ENCODE results near the gene ISCA2.
A peak's percentile ranks its signal among the peaks of the same experiment; 100 is the strongest.
"Not testable (repeated sequence)": the region's sequence is repeated elsewhere in the genome, so short reads cannot be mapped to it uniquely, and the experiment has no call there.

The ISCA2 gene

DNA sequence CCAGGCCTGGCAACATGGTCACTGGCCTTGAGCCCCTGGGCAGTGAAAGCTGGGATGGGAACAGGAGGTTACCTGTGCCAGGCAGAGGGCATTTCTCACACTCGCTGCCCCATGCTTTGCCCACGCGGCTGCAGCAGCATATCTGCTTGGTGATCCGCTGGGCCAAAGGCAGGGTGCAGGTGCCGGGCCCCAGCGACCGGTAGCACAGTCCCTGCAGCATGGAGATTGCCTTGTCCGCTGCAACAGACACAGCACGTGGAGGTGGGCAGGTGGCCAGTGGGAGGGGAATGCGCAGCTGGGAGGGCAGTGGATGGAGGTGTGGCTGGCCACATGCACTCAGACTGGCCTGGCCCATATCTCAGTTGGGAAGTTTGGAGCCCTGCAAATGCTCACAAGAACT, 35.3 kb downstream of the ISCA2 start:
- DNase-seq (ENCODE audit: low read depth): no peak

DNA sequence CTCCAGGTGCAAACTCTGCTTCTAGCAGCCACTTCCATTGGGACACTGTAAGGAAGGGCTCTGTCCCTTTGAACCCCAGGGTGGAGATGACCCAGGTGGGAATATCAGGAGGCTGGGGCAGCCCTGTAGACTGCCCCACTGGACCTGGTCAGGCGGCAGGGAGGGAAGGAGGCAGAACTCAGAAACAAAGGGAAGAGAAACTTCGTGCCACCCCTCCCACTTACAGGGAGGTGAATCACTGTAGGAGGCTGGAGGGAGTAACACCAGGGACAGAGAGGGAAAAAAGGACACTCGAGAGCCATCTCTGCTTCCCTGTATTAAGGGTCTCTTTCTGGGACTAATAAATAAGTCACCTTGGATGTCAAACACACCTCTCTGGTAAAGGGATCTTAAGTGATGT, 37.4 kb downstream of the ISCA2 start:
- DNase-seq (ENCODE audit: low read depth): no peak

- DNase-seq (ENCODE audit: low read depth): peak; percentile 56
These were observed 37.9 kb downstream of the ISCA2 start for GRCh38 chr14:74531467-74531866.

DNA sequence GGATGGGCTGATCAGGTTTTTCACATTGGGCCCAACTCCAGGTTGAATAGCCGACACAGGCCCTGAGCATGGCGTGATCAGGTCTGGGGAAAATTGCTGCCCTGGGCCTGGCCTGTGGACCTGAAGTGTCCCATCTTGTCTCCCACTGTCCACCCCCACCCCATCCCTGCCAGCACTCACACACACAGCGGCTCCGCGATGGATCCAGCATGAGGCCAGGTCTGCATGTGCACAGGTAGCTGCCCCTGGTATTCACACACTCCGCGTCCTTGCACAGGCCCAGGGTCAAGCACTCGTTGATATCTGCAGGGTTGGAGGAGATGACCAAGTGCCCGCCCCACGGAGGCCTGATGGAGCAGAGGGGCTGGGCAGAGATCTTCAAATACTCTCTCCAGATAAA, 38.7 kb downstream of the ISCA2 start:
- no peak for DNase-seq (ENCODE audit: low read depth)

GRCh38 chr14:74533576-74533975, 40.0 kb downstream of the ISCA2 start:
- no peak for DNase-seq (ENCODE audit: low read depth)

DNA sequence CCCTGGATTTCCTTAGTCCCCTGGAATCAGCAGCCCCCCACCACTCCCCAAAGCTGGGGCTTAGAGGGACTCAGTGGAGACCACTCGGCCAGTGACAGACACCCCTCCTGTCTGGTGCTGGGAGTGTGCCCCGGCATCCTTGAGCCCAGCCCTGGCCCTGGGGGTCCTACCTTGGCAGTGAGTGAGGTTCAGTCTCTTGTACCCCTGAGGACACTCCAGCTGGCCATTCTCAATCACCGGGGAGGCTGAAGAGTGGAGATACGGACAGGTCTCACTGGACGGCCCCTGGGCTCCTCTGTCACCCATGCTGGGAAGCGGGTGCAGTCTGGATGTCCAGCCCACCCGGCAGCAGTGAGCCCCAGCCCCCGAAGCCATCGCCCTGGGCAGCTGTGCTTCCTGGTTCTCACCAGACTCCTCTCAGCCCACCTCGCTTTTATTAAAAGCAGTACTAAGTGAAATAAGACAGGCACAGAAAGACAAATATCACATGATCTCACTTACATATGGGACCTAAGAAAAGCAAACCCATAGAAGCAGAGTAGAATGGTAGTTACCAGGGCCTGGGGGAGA, 42.3 kb downstream of the ISCA2 start:
- DNase-seq (ENCODE audit: low read depth): no peak

GRCh38 chr14:74536336-74536735, 42.8 kb downstream of the ISCA2 start:
- DNase-seq (ENCODE audit: low read depth): not testable (repeated sequence)

DNA sequence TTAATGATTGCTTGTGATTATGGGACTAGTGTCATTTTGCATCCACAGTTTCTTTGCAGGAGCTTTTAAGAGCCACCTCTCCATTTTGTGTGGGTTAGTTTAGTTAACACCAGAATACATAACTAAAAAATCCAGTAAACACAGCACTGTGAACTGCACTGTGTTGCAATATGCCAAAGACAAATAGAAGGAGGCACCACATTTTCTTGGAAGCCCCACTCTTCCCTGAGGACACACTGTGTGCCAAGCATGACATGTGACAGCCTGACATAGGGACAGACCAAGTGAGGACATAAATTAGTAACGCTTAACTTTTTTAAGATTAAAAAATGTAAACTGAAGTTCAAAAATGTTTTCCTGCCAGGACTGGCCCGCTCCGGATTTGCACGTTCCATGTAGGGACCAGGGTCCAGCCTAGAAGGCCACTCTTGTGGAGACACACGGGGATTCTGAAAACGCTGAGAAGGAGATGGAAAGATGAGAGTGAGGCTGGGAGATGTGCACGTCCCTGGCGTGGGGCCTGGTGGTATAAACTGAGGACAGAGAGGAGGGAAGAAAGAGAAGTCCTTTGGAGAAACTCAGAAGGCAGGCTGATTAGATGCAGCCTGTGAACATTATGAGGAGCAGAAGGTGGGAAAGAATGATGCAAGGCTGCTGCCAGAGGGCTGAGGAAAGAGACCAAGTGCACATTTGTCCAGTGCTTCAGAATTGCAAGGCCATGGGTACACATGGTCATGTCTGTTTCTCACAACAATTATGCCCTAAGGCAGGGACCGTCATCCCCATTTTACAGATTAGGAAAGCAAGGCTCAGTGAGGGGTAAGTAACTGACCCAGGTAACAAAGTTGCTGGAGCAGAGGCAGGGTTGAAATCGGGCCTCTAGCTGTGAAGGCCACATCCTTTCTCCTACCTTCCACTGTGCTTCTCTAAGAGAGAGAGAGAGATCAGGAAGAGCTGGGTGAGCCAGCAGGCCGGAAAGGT, 45.1 kb downstream of the ISCA2 start:
- no peak for DNase-seq (ENCODE audit: low read depth)

GRCh38 chr14:74539503-74539902, 45.9 kb downstream of the ISCA2 start:
- no peak for DNase-seq (ENCODE audit: low read depth)

DNA sequence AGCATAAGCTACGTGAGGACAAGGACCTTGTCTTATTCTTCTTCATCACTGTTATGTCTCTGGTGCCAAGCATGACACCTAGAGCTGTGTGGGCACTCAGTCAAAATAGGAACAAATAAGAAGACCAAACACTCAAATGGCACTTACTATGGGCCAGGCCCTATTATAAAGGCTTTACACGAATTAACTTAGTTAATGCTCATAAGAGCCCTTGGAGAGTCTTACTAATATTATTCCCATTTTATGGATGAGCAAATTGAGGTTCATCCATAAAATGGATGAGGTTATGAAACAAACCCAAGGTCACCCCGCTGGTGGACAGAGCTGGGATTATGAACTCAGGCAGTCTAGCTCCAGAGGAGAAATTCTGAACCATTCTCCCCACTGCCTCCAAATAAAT, 47.7 kb downstream of the ISCA2 start:
- DNase-seq (ENCODE audit: low read depth): no peak

- no peak for DNase-seq (ENCODE audit: low read depth)
These were observed 48.6 kb downstream of the ISCA2 start for GRCh38 chr14:74542056-74542685.

- DNase-seq (ENCODE audit: low read depth): no peak
These were observed 50.3 kb downstream of the ISCA2 start for GRCh38 chr14:74543771-74544438.

DNA sequence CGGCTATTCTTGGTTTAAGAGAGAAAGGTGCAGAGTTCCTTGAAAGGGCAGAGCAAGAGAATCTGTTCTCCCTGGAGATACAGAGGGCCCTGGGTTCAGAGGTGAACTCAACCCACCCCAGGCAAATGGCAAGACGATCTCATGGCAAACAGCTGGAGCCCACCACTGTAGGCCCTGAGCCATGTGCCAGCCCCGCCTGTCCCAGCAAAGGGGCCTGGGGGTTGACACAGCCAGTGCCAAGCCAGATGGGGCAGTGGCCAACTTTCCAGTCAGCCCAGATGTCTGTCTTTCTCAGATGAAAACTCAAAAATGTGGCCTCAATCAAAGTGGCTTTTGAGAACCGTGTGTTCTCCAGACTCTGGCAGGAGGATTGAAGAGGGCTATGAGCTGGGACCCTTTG, 51.8 kb downstream of the ISCA2 start:
- DNase-seq (ENCODE audit: low read depth): no peak

DNA sequence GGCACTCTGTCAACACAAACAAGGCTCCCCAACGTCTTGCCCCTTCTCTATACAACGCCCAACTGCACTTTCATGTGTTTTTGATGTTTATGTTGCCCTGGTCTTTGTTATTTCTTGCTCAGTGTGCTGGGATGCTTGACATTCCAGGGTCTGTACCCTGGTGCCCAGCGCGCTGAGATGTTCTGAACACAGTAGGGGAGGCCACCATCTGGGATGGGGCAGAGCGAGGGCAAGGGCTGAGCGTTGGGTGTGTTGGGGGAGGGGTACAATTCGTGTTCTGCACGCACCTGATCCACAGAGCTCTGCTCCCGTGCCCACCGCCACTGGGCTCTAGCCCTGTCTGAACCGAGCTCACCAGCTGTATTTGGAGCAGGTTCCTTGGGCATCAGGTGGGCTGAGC, 52.9 kb downstream of the ISCA2 start:
- no peak for DNase-seq (ENCODE audit: low read depth)

Measured in ELR (cell line).